Keratinocyte (primary cell): ENCODE data around the gene LARP4. TPM values are rescaled to one million over a fixed set of nuclear protein-coding genes. Genes with fewer than 3 reads are reported as not detected.

Experiments used
- DNase-seq: peaks from one replicate; pipeline ENCODE4 v3.0.0-alpha.2; 2011; ENCODE audit warnings: low read depth, missing footprints, low spot score
- FAIRE-seq: peaks from 2 replicates; lab custom pipeline; 2011; peaks lifted over from hg19 to GRCh38; lab: Jason Lieb, UNC
- H2AFZ ChIP-seq: 2 replicates; pipeline ENCODE4 v1.6.0; 2012; ENCODE audit warnings: low read length, control low read depth, inconsistent platforms; ENCODE audit not compliant: control insufficient read depth
- H3K27ac ChIP-seq: 2 replicates; pipeline ENCODE4 v1.5.1; 2011; ENCODE audit warnings: low read length; ENCODE audit not compliant: control insufficient read depth, insufficient read depth
- H3K27me3 ChIP-seq: 3 replicates; pipeline ENCODE4 v1.6.0; 2011; ENCODE audit warnings: low read length; ENCODE audit not compliant: control insufficient read depth, insufficient read depth; ENCODE audit errors: extremely low read depth
- H3K36me3 ChIP-seq, 2 experiments: 2 replicates in 1 of 2; 3 replicates in 1 of 2; pipeline ENCODE4 v1.5.1; 2011; ENCODE audit warnings: low read length in 2 of 2, mild to moderate bottlenecking in 1 of 2; ENCODE audit not compliant: control insufficient read depth in 2 of 2, insufficient read depth in 2 of 2; ENCODE audit errors: extremely low read depth in 1 of 2
- H3K4me1 ChIP-seq: 3 replicates; pipeline ENCODE4 v1.5.1; 2011; ENCODE audit warnings: low read length; ENCODE audit not compliant: control insufficient read depth, insufficient read depth; ENCODE audit errors: extremely low read depth
- H3K4me2 ChIP-seq: 3 replicates; pipeline ENCODE4 v1.6.0; 2011; ENCODE audit warnings: low read depth, low read length; ENCODE audit not compliant: control insufficient read depth, insufficient read depth; ENCODE audit errors: extremely low read depth
- H3K4me3 ChIP-seq, 3 experiments: fragments of 200-600 bp in 1 of 3; sonication (generic) in 1 of 3; 2 replicates in 2 of 3; 3 replicates in 1 of 3; pipeline ENCODE4 v1.5.1; 2011 to 2016; ENCODE audit warnings: low read length in 3 of 3, mild to moderate bottlenecking in 3 of 3, control low read depth in 2 of 3, inconsistent platforms in 1 of 3, low read depth in 1 of 3, mixed read lengths in 1 of 3, mixed run types in 1 of 3, moderate library complexity in 1 of 3; ENCODE audit not compliant: control insufficient read depth in 2 of 3, insufficient read depth in 2 of 3; ENCODE audit errors: extremely low read depth in 1 of 3
- H3K79me2 ChIP-seq: 2 replicates; pipeline ENCODE4 v1.6.0; 2012; ENCODE audit warnings: low read length; ENCODE audit not compliant: control insufficient read depth, insufficient read depth
- H3K9ac ChIP-seq: 3 replicates; pipeline ENCODE4 v1.6.0; 2011; ENCODE audit warnings: low read length; ENCODE audit not compliant: control insufficient read depth, insufficient read depth; ENCODE audit errors: extremely low read depth
- H3K9me1 ChIP-seq: 3 replicates; pipeline ENCODE4 v1.6.0; 2011; ENCODE audit warnings: low read length; ENCODE audit not compliant: control insufficient read depth, insufficient read depth; ENCODE audit errors: extremely low read depth
- H3K9me3 ChIP-seq: 2 replicates; pipeline ENCODE4 v1.5.1; 2012; ENCODE audit warnings: low read depth, low read length; ENCODE audit not compliant: control insufficient read depth
- H4K20me1 ChIP-seq: 3 replicates; pipeline ENCODE4 v1.6.0; 2011; ENCODE audit warnings: low read length; ENCODE audit not compliant: control insufficient read depth, insufficient read depth; ENCODE audit errors: extremely low read depth
- CTCF ChIP-seq, 3 experiments: IDR thresholded peaks in 1 of 3; conservative IDR thresholded peaks in 1 of 3; optimal IDR thresholded peaks in 1 of 3; 2 replicates in 2 of 3; 3 replicates in 1 of 3; pipeline versions ENCODE3 to v1.5.1; 2011; ENCODE audit warnings: low read length in 3 of 3, mild to moderate bottlenecking in 3 of 3, moderate library complexity in 2 of 3, control low read depth in 1 of 3, inconsistent platforms in 1 of 3; ENCODE audit not compliant: insufficient read depth in 2 of 3; ENCODE audit errors: extremely low read depth in 1 of 3
- EZH2 ChIP-seq: IDR thresholded peaks from one replicate; pipeline ENCODE4 v1.6.1; 2012; ENCODE audit warnings: inconsistent platforms, mild to moderate bottlenecking, low read length, moderate library complexity
- dilution Hi-C: fragments of 300-500 bp; cut with MboI; formaldehyde crosslinking; loops from one replicate; pipeline ENCODE4 v1.7.0; 2020; ENCODE audit warnings: low sequenced_read_pairs; ENCODE audit not compliant: extremely low pct_ligation_motif_present
- polyA plus RNA-seq, 5 experiments: library from polyadenylated mRNA; depleted of rRNA in 3 of 5; stranded (reverse) in 3 of 5; stranded (forward) in 1 of 5; unstranded in 1 of 5; fragments of >200 nt; gene quantifications; 1 replicate in 1 of 5; 2 replicates in 3 of 5; 3 replicates in 1 of 5; pipeline versions ENCODE4 v1.2.1 to v1.2.3, GENCODE V29; 2011 to 2012; ENCODE audit warnings: missing spikeins in 2 of 5, low read depth in 1 of 5, low replicate concordance in 1 of 5

LARP4 gene
- polyA plus RNA-seq, 1 donor (not counting 4 experiments of a cell fraction or from before 2014, with no cell fraction given) = 33.2 TPM

GRCh38 chr12:50507930-50508329 is 107.2 kb downstream of the LARP4 start:
- Histone ChIP-seq H3K4me3 (peak overlapping the region; percentile 18 to 75 (median 74)), H4K20me1 (no peaks in the 10 kb centered on the region), H3K9me3 (no peaks in the 10 kb centered on the region), H3K79me2 (peaks cover 77% of the 10 kb centered on the region), H3K9me1 (no peaks in the 10 kb centered on the region), H2AFZ (no peak overlapping the region), H3K36me3 (peaks cover 0 to 2% of the 10 kb centered on the region in 2 experiments), H3K27me3 (no peaks in the 10 kb centered on the region), H3K9ac (peak overlapping the region; percentile 98), H3K4me2 (peak overlapping the region; percentile 97), H3K27ac (peak overlapping the region; percentile 94), H3K4me1 (peaks cover 40% of the 10 kb centered on the region)
- TF ChIP-seq EZH2 (no peak), CTCF (optimal IDR thresholded peaks at IDR 0.05 in 1 of 3, IDR thresholded peaks at IDR 0.05 in 1 of 3, conservative IDR thresholded peaks at IDR 0.05 in 1 of 3; ENCODE audit: extremely low read depth in 1 of 3, insufficient read depth in 2 of 3, low read length in 3 of 3) (no peak)
- DNase-seq (no peak), FAIRE-seq (peak; percentile 59)
- dilution Hi-C loops = no loop called here

- no peak for FAIRE-seq
- DNase-seq = no peak
- dilution Hi-C loops = no loop called here
- Histone ChIP-seq H2AFZ (no peak overlapping the region), H3K4me3 (peak overlapping the region in 1 of 3 experiments; percentile 49), H3K9me3 (no peaks in the 10 kb centered on the region), H3K4me1 (peaks cover 40% of the 10 kb centered on the region), H4K20me1 (no peaks in the 10 kb centered on the region), H3K4me2 (peak overlapping the region; percentile 97), H3K36me3 (peaks cover 0 to 2% of the 10 kb centered on the region in 2 experiments), H3K9ac (peak overlapping the region; percentile 98), H3K9me1 (no peaks in the 10 kb centered on the region), H3K27ac (peak overlapping the region; percentile 94), H3K27me3 (no peaks in the 10 kb centered on the region), H3K79me2 (peaks cover 81% of the 10 kb centered on the region)
- TF ChIP-seq CTCF (optimal IDR thresholded peaks at IDR 0.05 in 1 of 3, IDR thresholded peaks at IDR 0.05 in 1 of 3, conservative IDR thresholded peaks at IDR 0.05 in 1 of 3; ENCODE audit: extremely low read depth in 1 of 3, insufficient read depth in 2 of 3, low read length in 3 of 3) = no peak
- no peak for TF ChIP-seq EZH2
Observed at GRCh38 chr12:50508414-50508813, 107.7 kb downstream of the LARP4 start.
